SK-N-SH treated with all-trans-retinoic acid at 6 μM for 48 hours (cell line): Measurements from ENCODE around the gene KLHDC10.

ENCODE experiments used
- CREB5 ChIP-seq: fragments of 250-450 bp; sonication (Bioruptor Pico); IDR thresholded peaks from 2 replicates; pipeline ENCODE4 v1.5.1; 2020; ENCODE audit warnings: low read depth, mild to moderate bottlenecking, moderate library complexity
- CSRNP3 ChIP-seq: fragments of 250-450 bp; sonication (Bioruptor Pico); IDR thresholded peaks from 2 replicates; pipeline ENCODE4 v1.5.1; 2021; ENCODE audit warnings: mild to moderate bottlenecking, moderate library complexity
- ESRRG ChIP-seq: fragments of 250-450 bp; sonication (Bioruptor Pico); IDR thresholded peaks from 2 replicates; pipeline ENCODE4 v1.6.1; 2021; ENCODE audit warnings: mild to moderate bottlenecking
- ISL1 ChIP-seq: fragments of 250-450 bp; sonication (Bioruptor Pico); IDR thresholded peaks from 2 replicates; pipeline ENCODE4 v2.1.2; 2022; ENCODE audit warnings: mild to moderate bottlenecking, moderate library complexity
- OSR1 ChIP-seq: fragments of 250-450 bp; sonication (Bioruptor Pico); IDR thresholded peaks from 2 replicates; pipeline ENCODE4 v1.8.0; 2022; ENCODE audit warnings: moderate library complexity, mild to moderate bottlenecking, inconsistent platforms
- POU6F1 ChIP-seq: fragments of 250-450 bp; sonication (Bioruptor Pico); IDR thresholded peaks from 2 replicates; pipeline ENCODE4 v1.8.0; 2021; ENCODE audit warnings: low read depth, mild to moderate bottlenecking, moderate library complexity, borderline replicate concordance
- RARB ChIP-seq: fragments of 250-450 bp; sonication (Bioruptor Pico); IDR thresholded peaks from 2 replicates; pipeline ENCODE4 v1.8.0; 2021; ENCODE audit warnings: mild to moderate bottlenecking, moderate library complexity
- TSHZ2 ChIP-seq: fragments of 250-450 bp; sonication (Bioruptor Pico); IDR thresholded peaks from 2 replicates; pipeline ENCODE4 v1.5.0; 2020; ENCODE audit warnings: mild to moderate bottlenecking, moderate library complexity
- ZFP30 ChIP-seq: fragments of 450-650 bp; formaldehyde crosslinking; IDR thresholded peaks from 2 replicates; pipeline ENCODE4 v1.5.0; 2022; ENCODE audit warnings: mild to moderate bottlenecking, moderate library complexity
- TF ChIP-seq, protein P1 (sequence below): fragments of 250-450 bp; sonication (Bioruptor Pico); IDR thresholded peaks from 2 replicates; pipeline ENCODE4 v1.8.0; 2020; ENCODE audit warnings: mild to moderate bottlenecking, moderate library complexity, borderline replicate concordance

GRCh38 chr7:130145424-130146100 lies 75.2 kb downstream of the KLHDC10 start:
- TF ChIP-seq RARB (CRISPR knock-in tag), result no peak
- no peak for TF ChIP-seq CSRNP3 (CRISPR knock-in tag)
- TF ChIP-seq CREB5 (CRISPR knock-in tag), result no peak
- no peak for TF ChIP-seq ISL1 (CRISPR knock-in tag)
- TF ChIP-seq ZFP30 (CRISPR knock-in tag), result no peak
- no peak for TF ChIP-seq OSR1 (CRISPR knock-in tag)
- TF ChIP-seq, protein P1, sequence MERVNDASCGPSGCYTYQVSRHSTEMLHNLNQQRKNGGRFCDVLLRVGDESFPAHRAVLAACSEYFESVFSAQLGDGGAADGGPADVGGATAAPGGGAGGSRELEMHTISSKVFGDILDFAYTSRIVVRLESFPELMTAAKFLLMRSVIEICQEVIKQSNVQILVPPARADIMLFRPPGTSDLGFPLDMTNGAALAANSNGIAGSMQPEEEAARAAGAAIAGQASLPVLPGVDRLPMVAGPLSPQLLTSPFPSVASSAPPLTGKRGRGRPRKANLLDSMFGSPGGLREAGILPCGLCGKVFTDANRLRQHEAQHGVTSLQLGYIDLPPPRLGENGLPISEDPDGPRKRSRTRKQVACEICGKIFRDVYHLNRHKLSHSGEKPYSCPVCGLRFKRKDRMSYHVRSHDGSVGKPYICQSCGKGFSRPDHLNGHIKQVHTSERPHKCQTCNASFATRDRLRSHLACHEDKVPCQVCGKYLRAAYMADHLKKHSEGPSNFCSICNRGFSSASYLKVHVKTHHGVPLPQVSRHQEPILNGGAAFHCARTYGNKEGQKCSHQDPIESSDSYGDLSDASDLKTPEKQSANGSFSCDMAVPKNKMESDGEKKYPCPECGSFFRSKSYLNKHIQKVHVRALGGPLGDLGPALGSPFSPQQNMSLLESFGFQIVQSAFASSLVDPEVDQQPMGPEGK (CRISPR knock-in tag), result no peak
- no peak for TF ChIP-seq POU6F1 (CRISPR knock-in tag)
- TF ChIP-seq ESRRG (CRISPR knock-in tag), result no peak
- TF ChIP-seq TSHZ2 (CRISPR knock-in tag), result no peak
